ENCODE measurements around the gene TRIML2.

The TRIML2 gene

GRCh38 chr4:188121530-188121929 is 12.1 kb upstream of the TRIML2 start:
- no peak overlapping the region for H3K27ac ChIP-seq
- TF ChIP-seq, protein P1, sequence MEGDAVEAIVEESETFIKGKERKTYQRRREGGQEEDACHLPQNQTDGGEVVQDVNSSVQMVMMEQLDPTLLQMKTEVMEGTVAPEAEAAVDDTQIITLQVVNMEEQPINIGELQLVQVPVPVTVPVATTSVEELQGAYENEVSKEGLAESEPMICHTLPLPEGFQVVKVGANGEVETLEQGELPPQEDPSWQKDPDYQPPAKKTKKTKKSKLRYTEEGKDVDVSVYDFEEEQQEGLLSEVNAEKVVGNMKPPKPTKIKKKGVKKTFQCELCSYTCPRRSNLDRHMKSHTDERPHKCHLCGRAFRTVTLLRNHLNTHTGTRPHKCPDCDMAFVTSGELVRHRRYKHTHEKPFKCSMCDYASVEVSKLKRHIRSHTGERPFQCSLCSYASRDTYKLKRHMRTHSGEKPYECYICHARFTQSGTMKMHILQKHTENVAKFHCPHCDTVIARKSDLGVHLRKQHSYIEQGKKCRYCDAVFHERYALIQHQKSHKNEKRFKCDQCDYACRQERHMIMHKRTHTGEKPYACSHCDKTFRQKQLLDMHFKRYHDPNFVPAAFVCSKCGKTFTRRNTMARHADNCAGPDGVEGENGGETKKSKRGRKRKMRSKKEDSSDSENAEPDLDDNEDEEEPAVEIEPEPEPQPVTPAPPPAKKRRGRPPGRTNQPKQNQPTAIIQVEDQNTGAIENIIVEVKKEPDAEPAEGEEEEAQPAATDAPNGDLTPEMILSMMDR (conservative IDR thresholded peaks at IDR 0.05), result no peak

DNA sequence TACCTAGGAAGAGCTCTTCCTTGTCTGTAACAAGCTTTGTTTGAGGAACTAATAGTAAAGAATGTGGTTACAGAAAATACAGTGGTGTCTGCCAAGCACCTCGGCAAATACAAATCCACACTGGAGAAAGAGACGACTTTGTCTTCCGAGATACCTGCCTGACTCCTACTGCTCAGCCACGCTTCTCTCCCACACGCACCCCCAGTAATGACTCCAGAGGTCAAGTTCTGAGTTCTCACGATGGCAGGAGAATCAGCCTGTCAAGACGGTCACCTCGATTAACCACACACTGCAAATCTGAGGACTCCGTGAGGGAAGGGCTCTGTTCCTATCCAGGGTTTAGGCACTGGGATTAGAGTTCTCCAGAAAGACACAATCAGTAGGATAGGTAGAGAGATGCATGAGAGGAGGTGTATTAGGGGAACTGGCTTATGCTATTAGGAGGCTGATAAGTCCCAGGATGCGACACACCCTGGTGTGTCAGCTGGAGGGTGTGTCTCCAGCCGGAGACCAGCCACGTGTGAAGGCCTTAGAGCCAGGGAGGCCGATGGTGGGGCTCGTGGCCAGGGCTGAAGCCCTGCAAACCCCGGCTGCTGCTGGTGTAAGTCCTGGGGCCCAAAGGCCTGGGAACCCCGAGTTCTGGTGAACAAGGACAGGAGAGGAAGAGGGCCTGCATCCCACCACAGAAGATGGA is 8.4 kb upstream of the TRIML2 start:
- H3K27ac ChIP-seq, result no peak overlapping the region
- TF ChIP-seq, protein P1 (conservative IDR thresholded peaks at IDR 0.05), result no peak

DNA sequence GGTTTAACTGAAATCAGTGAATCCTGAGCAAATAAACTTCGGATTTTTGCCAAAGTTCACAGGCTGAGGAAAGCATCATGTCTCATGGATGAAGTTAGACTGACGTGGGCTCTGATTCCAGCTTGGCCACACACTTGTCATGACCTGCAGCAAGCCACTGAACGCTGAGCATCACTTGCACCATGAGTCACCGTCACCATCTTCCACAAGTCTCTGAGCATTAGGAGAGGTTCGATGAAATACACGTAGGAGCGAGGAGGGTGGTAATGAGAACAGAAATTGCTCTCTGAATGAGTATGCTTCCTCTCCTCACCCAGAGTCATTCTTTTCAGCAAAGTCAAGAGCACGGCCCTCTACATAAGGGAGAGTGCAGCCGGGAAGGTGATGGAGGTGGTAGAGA is 3.8 kb upstream of the TRIML2 start:
- H3K27ac ChIP-seq, result no peak overlapping the region
- TF ChIP-seq, protein P1 (conservative IDR thresholded peaks at IDR 0.05), result no peak

DNA sequence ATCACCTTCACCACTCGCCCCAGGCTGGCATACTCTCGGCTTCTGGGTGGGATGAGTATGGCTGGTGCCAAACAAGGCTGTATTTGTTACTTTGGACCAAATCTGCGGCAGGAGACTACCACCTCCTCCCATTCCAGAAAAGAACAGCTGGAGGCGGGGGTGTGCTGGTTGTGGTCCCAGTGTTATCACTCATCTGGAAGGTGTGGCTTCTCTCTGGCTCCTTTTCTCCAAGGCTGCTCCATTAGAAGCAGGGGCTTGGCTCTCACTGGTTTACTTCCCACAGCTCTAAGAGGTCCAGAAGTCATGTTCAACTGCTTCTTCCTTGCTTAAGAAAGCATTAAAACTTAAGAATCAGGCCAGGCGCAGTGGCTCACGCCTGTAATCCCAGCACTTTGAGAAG is 2.6 kb upstream of the TRIML2 start:
- TF ChIP-seq, protein P1 (conservative IDR thresholded peaks at IDR 0.05), result no peak
- no peak overlapping the region for H3K27ac ChIP-seq

DNA sequence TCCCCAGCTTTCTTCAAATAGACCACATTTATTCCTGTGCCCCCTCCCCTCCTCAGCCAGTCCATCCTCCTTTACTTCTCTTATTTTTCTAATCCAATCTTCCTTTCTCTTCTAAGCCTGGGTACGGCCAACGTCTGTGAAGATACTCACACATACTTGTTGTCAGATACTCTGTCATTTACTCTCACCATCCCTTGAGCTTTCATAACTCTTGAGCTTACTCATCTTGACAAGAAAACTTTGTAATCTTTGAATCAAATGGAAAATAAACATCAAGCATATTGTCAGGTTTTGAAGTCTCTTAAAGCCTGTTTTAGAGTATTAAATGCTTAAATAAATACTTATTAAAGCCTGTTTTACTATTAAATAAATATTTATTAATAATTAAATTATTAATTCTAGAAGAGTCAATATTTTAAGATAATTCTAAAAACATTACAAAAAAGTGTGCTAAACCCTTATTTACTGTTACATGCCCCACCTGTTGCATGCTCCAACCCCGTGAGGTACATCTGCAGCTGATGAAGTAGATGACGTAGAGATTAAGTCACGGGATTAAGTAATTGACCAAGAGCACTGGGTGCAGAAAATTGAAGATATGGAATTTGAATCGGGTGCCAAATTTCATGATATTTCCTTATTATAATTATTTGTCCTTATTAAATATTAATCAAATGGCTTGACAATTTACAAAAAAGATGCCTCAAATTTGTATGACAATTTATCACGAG is 1.5 kb upstream of the TRIML2 start:
- no peak overlapping the region for H3K27ac ChIP-seq
- TF ChIP-seq, protein P1 (conservative IDR thresholded peaks at IDR 0.05), result no peak

GRCh38 chr4:188110036-188110435 is 633 bp upstream of the TRIML2 start:
- H3K27ac ChIP-seq, result no peak overlapping the region
- TF ChIP-seq, protein P1 (conservative IDR thresholded peaks at IDR 0.05), result no peak

DNA sequence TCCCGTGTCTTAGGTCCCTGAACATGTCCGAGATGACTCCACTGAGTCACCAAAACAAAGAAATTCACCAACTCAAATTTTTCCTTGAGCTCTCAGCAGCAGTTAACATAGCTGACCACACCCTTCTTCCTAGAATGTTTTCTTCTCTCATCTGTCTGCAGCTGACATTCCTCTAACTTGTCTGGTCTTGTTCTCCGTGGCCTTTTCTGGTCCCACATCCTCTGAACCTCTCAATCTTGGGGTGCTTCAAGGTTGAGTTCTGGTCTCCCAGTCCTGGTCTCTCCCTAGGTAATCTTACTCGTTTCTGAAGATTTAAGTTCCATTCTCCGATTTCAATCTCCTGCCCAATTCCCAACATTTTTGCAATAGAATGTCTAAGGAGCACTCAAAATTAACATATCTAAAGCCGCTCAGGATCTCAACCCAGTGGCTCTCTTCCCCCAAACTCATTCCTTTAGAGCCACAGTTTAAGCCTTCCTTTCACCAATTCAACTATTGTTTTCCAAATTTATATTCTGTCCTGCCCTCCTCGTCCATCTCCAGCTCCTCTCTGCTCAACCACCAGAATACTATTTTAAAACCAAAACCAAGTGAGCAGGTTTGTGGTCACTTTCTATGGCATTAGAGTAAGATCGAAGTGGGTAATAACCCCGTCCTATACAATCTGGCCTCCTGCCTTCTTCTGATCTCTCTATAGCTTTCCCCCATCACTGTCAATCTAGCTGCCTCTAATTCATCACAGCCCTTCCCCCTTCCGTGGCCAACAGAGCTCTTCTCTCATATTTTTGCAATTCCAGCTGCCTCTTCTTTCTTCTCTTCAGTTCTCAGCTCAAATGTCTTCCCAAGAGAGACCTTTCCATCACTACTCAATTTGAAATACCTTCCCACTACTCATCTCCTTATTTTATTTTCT is 1.2 kb downstream of the TRIML2 start:
- H3K27ac ChIP-seq, result no peak overlapping the region
- TF ChIP-seq, protein P1 (conservative IDR thresholded peaks at IDR 0.05), result no peak
